Lung microvascular endothelial cell (primary cell): Measurements from ENCODE around the gene UQCC3. TPM values are rescaled to one million over a fixed set of nuclear protein-coding genes. Genes with fewer than 3 reads are reported as not detected.
"Not testable (repeated sequence)": the region's sequence is repeated elsewhere in the genome, so short reads cannot be mapped to it uniquely, and the experiment has no call there.

Source experiments
- DNase-seq, 2 donors: peaks; one replicate each; pipeline versions ENCODE4 v3.0.0 to v3.0.0-alpha.2; 2010; ENCODE audit warnings: low read depth in 2 of 2
- total RNA-seq: library from RNA; depleted of rRNA; stranded (reverse); fragments of >200 nt; gene quantifications from 2 replicates; pipeline ENCODE4 v1.2.1, GENCODE V29; 2014

Gene UQCC3
- total RNA-seq, 1 donor from 2014 or later: 9.9 TPM

GRCh38 chr11:62665599-62666258, 5.7 kb upstream of the UQCC3 start:
- DNase-seq: peak; percentile 69 to 74

GRCh38 chr11:62666259-62666926, 5.1 kb upstream of the UQCC3 start:
- no peak for DNase-seq

- no peak for DNase-seq
Observed at GRCh38 chr11:62667460-62667859, 4.0 kb upstream of the UQCC3 start.

GRCh38 chr11:62669420-62670161, 1.9 kb upstream of the UQCC3 start:
- DNase-seq: no peak

GRCh38 chr11:62671236-62671607, 251 bp upstream of the UQCC3 start:
- DNase-seq: no peak

- no peak for DNase-seq
Observed at GRCh38 chr11:62673196-62673525, 1.7 kb downstream of the UQCC3 start.

GRCh38 chr11:62675415-62675814, 3.9 kb downstream of the UQCC3 start:
- not testable (repeated sequence) for DNase-seq

- no peak for DNase-seq
Observed at GRCh38 chr11:62676698-62677097, 5.2 kb downstream of the UQCC3 start.

GRCh38 chr11:62677156-62677555, 5.7 kb downstream of the UQCC3 start:
- DNase-seq: no peak

- no peak for DNase-seq
Observed at GRCh38 chr11:62677714-62678113, 6.2 kb downstream of the UQCC3 start.

GRCh38 chr11:62678433-62678769, 6.9 kb downstream of the UQCC3 start:
- DNase-seq: no peak

GRCh38 chr11:62678770-62679696, 7.6 kb downstream of the UQCC3 start, which contains the start of gene UBXN1:
Gene UBXN1 (minus strand): TSS chr11:62679073. CDS start chr11:62678923, 150 bp downstream.
- DNase-seq: peak; percentile 89 to 91

- DNase-seq: peak; percentile 84 to 85
Observed at GRCh38 chr11:62680825-62681240, 9.4 kb downstream of the UQCC3 start.

GRCh38 chr11:62682518-62682917, 11.0 kb downstream of the UQCC3 start:
- no peak for DNase-seq

- no peak for DNase-seq
Observed at GRCh38 chr11:62687508-62688396, 16.3 kb downstream of the UQCC3 start.

- no peak for DNase-seq
Observed at GRCh38 chr11:62688491-62688890, 17.0 kb downstream of the UQCC3 start.

GRCh38 chr11:62689421-62690183, 18.1 kb downstream of the UQCC3 start, which contains the start of gene LRRN4CL:
Gene LRRN4CL (minus strand): TSS chr11:62689530. CDS start chr11:62688508, 1,022 bp downstream.
- no peak for DNase-seq

GRCh38 chr11:62693624-62694023, 22.2 kb downstream of the UQCC3 start:
- DNase-seq: not testable (repeated sequence)

- DNase-seq: peak; percentile 88 to 91
Observed at GRCh38 chr11:62694455-62695167, 23.1 kb downstream of the UQCC3 start.
